SK-N-SH treated with all-trans-retinoic acid at 6 μM for 48 hours (cell line): ENCODE results near the gene CD200R1L.

Experiments used
- ATAC-seq: fragments of 200-7000 bp; cut with Tn5 transposase; 3 replicates; pipeline ENCODE4 v1.9.1; 2020; ENCODE audit warnings: mild to moderate bottlenecking, moderate library complexity
- ARNTL ChIP-seq: fragments of 450-650 bp; formaldehyde crosslinking; IDR thresholded peaks from 2 replicates; pipeline ENCODE4 v1.5.0; 2020; ENCODE audit warnings: low read depth, mild to moderate bottlenecking, moderate library complexity, borderline replicate concordance
- BACH2 ChIP-seq: fragments of 250-450 bp; sonication (Bioruptor Pico); IDR thresholded peaks from 2 replicates; pipeline ENCODE4 v1.9.0; 2021; ENCODE audit warnings: mild to moderate bottlenecking, borderline replicate concordance
- CREB5 ChIP-seq: fragments of 250-450 bp; sonication (Bioruptor Pico); IDR thresholded peaks from 2 replicates; pipeline ENCODE4 v1.5.1; 2020; ENCODE audit warnings: low read depth, mild to moderate bottlenecking, moderate library complexity
- CSDC2 ChIP-seq: fragments of 250-450 bp; sonication (Bioruptor Pico); IDR thresholded peaks from 2 replicates; pipeline ENCODE4 v1.5.0; 2020; ENCODE audit warnings: mild to moderate bottlenecking, moderate library complexity
- CSRNP3 ChIP-seq: fragments of 250-450 bp; sonication (Bioruptor Pico); IDR thresholded peaks from 2 replicates; pipeline ENCODE4 v1.5.1; 2021; ENCODE audit warnings: mild to moderate bottlenecking, moderate library complexity
- ESRRG ChIP-seq: fragments of 250-450 bp; sonication (Bioruptor Pico); IDR thresholded peaks from 2 replicates; pipeline ENCODE4 v1.6.1; 2021; ENCODE audit warnings: mild to moderate bottlenecking
- PATZ1 ChIP-seq: fragments of 250-450 bp; sonication (Bioruptor Pico); IDR thresholded peaks from 2 replicates; pipeline ENCODE4 v1.8.0; 2020; ENCODE audit warnings: mild to moderate bottlenecking, moderate library complexity, borderline replicate concordance
- PPARA ChIP-seq: fragments of 250-450 bp; sonication (Bioruptor Pico); IDR thresholded peaks from 2 replicates; pipeline ENCODE4 v1.5.0; 2020; ENCODE audit warnings: mild to moderate bottlenecking, borderline replicate concordance
- RARB ChIP-seq: fragments of 250-450 bp; sonication (Bioruptor Pico); IDR thresholded peaks from 2 replicates; pipeline ENCODE4 v1.8.0; 2021; ENCODE audit warnings: mild to moderate bottlenecking, moderate library complexity
- SNAI2 ChIP-seq: fragments of 250-450 bp; sonication (Bioruptor Pico); IDR thresholded peaks from 2 replicates; pipeline ENCODE4 v1.5.0; 2020; ENCODE audit warnings: mild to moderate bottlenecking, moderate library complexity
- TCF4 ChIP-seq: fragments of 250-450 bp; sonication (Bioruptor Pico); IDR thresholded peaks from 2 replicates; pipeline ENCODE4 v1.8.0; 2021; ENCODE audit warnings: mild to moderate bottlenecking, moderate library complexity, borderline replicate concordance
- TOX ChIP-seq: fragments of 250-450 bp; sonication (Bioruptor Pico); IDR thresholded peaks from 2 replicates; pipeline ENCODE4 v1.8.0; 2021; ENCODE audit warnings: mild to moderate bottlenecking, moderate library complexity, borderline replicate concordance
- TSHZ2 ChIP-seq: fragments of 250-450 bp; sonication (Bioruptor Pico); IDR thresholded peaks from 2 replicates; pipeline ENCODE4 v1.5.0; 2020; ENCODE audit warnings: mild to moderate bottlenecking, moderate library complexity
- ZFP30 ChIP-seq: fragments of 450-650 bp; formaldehyde crosslinking; IDR thresholded peaks from 2 replicates; pipeline ENCODE4 v1.5.0; 2022; ENCODE audit warnings: mild to moderate bottlenecking, moderate library complexity
- ZNF565 ChIP-seq: fragments of 450-650 bp; formaldehyde crosslinking; conservative IDR thresholded peaks from 2 replicates; pipeline ENCODE4 v1.5.0; 2020; ENCODE audit warnings: low read depth, mild to moderate bottlenecking, moderate library complexity
- ZNF8 ChIP-seq: fragments of 450-650 bp; formaldehyde crosslinking; IDR thresholded peaks from 2 replicates; pipeline ENCODE4 v1.5.0; 2020; ENCODE audit warnings: mild to moderate bottlenecking, moderate library complexity

Gene CD200R1L

GRCh38 chr3:112811131-112811884, 35.4 kb downstream of the CD200R1L start (continued):
- no peak for TF ChIP-seq CSRNP3 (CRISPR knock-in tag)
- no peak for TF ChIP-seq ZNF8
- TF ChIP-seq ZFP30 (CRISPR knock-in tag): no peak
- no peak for TF ChIP-seq ESRRG (CRISPR knock-in tag)
- TF ChIP-seq BACH2: no peak
- TF ChIP-seq CREB5: no peak
- TF ChIP-seq ZNF565 (CRISPR knock-in tag): no peak
- TF ChIP-seq PPARA: no peak
- no peak for TF ChIP-seq CSDC2
- 0 out of 2 replicates have a peak, but pooled peaks have one; percentile 26 for TF ChIP-seq TOX (CRISPR knock-in tag)

- TF ChIP-seq CSRNP3 (CRISPR knock-in tag) (no peak), ARNTL (no peak), BACH2 (no peak), ZNF565 (CRISPR knock-in tag) (no peak), RARB (CRISPR knock-in tag) (no peak), TCF4 (CRISPR knock-in tag) (no peak), ESRRG (CRISPR knock-in tag) (no peak), CSDC2 (no peak), ZFP30 (CRISPR knock-in tag) (no peak), PATZ1 (CRISPR knock-in tag) (no peak), CREB5 (no peak)
- no peak for ATAC-seq
Measured at GRCh38 chr3:112810561-112810960, 36.1 kb downstream of the CD200R1L start.

GRCh38 chr3:112808136-112808535, 38.5 kb downstream of the CD200R1L start:
- TF ChIP-seq ZNF8 (no peak), TSHZ2 (CRISPR knock-in tag) (no peak), TCF4 (CRISPR knock-in tag) (no peak)
- ATAC-seq: no peak

GRCh38 chr3:112807685-112808084, 39.0 kb downstream of the CD200R1L start:
- TF ChIP-seq CSDC2 (no peak), RARB (CRISPR knock-in tag) (no peak), CREB5 (no peak), PPARA (no peak), ZNF565 (CRISPR knock-in tag) (no peak), PATZ1 (CRISPR knock-in tag) (no peak), BACH2 (no peak), SNAI2 (CRISPR knock-in tag) (no peak)
- no peak for ATAC-seq
